ENCODE data around the gene LRP1B. TPM values are rescaled to one million over a fixed set of nuclear protein-coding genes. Genes with fewer than 3 reads are reported as not detected.

The LRP1B gene
- total RNA-seq, 1 donor from 2014 or later: 1.7 TPM

DNA sequence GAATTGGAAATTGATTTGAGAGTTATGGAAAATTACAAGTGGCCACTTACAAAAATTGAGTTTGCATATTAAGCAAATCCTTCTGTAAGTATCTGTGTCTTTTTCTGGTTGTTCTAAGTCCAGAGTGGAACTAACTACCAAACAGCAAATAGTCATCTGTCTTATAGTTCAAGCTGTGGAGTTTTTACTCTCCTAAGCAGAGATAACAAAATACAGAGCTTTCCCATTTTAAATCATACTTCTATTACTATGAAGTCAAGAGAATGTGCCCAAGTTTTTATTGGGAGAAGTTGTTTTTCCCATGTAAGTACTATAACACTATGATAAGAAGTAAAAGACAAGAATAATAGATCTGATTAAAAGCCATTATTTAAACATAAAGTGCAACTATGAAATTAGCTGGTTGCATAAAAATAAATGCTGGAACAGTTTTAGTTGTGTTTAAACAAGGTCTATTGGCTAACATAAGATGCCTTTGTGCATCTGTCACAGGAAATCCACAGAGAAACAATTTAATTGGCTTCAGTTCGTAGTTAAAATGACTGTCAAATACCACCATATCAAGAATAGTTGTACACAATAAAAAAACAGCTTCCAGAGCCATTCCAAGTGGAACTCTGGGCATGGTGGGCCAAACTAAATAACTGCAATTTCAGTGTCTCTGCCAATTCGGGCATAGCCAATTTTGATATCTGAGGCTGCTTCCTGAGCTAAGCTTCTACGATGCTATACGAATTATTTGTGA, 1883.2 kb downstream of the LRP1B start:
- TF ChIP-seq, protein P1, sequence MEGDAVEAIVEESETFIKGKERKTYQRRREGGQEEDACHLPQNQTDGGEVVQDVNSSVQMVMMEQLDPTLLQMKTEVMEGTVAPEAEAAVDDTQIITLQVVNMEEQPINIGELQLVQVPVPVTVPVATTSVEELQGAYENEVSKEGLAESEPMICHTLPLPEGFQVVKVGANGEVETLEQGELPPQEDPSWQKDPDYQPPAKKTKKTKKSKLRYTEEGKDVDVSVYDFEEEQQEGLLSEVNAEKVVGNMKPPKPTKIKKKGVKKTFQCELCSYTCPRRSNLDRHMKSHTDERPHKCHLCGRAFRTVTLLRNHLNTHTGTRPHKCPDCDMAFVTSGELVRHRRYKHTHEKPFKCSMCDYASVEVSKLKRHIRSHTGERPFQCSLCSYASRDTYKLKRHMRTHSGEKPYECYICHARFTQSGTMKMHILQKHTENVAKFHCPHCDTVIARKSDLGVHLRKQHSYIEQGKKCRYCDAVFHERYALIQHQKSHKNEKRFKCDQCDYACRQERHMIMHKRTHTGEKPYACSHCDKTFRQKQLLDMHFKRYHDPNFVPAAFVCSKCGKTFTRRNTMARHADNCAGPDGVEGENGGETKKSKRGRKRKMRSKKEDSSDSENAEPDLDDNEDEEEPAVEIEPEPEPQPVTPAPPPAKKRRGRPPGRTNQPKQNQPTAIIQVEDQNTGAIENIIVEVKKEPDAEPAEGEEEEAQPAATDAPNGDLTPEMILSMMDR (IDR thresholded peaks at IDR 0.05; ENCODE audit: unreplicated experiment): no peak
- no peaks in the 10 kb centered on the region for H3K9me3 Mint-ChIP-seq
- DNase-seq (ENCODE audit: low spot score in 2 of 2, unreplicated experiment in 2 of 2): no peak
- H3K27ac Mint-ChIP-seq: no peak overlapping the region
- H3K27me3 Mint-ChIP-seq (ENCODE audit: low read depth): no peaks in the 10 kb centered on the region
- H3K4me1 Mint-ChIP-seq: peaks cover 17% of the 10 kb centered on the region
- no peaks in the 10 kb centered on the region for H3K36me3 Mint-ChIP-seq
- no peak overlapping the region for H3K4me3 Mint-ChIP-seq

DNA sequence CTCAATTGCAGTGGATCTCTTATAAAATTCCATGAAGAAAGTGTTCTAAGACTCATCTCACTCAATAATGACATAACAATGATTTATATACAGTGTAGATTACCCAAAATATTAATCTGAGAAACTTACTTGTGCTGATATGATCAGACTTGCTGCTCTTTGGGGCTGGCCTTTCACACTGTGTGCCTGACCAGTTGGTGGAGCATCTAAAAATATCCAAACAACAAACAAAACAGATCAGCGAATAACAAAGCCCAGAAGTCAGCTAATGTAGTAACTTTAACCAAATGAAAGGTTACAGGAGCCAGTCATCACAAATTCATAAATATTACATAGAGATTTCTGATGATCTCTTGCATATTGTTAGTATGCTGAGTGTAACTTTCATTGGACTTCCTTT, 1883.9 kb downstream of the LRP1B start:
- DNase-seq (ENCODE audit: low spot score in 2 of 2, unreplicated experiment in 2 of 2): no peak
- no peaks in the 10 kb centered on the region for H3K27me3 Mint-ChIP-seq (ENCODE audit: low read depth)
- no peaks in the 10 kb centered on the region for H3K9me3 Mint-ChIP-seq
- H3K36me3 Mint-ChIP-seq: no peaks in the 10 kb centered on the region
- no peak overlapping the region for H3K27ac Mint-ChIP-seq
- no peak overlapping the region for H3K4me3 Mint-ChIP-seq
- peaks cover 17% of the 10 kb centered on the region for H3K4me1 Mint-ChIP-seq
- TF ChIP-seq, protein P1 (IDR thresholded peaks at IDR 0.05; ENCODE audit: unreplicated experiment): no peak

DNA sequence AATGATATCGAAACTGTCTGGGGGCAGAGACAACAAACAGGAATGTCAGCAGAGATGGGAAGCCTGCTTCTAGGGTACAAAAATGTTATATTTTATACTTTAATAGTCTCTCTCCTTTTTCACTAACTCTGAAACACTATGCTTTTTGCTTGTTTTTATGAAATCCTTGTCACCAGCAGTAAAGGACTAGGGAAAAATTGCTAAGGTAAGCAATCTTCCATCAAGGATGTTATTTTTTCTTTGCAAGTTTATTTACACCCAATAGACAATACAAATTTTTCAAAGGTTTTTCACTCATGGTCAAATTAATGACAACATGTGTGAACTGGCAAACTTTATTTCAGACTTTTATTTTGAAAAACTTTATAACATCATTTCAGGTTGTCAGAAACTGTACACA, 1884.8 kb downstream of the LRP1B start:
- H3K9me3 Mint-ChIP-seq: no peaks in the 10 kb centered on the region
- H3K27me3 Mint-ChIP-seq (ENCODE audit: low read depth): no peaks in the 10 kb centered on the region
- H3K4me1 Mint-ChIP-seq: peaks cover 17% of the 10 kb centered on the region
- TF ChIP-seq, protein P1 (IDR thresholded peaks at IDR 0.05; ENCODE audit: unreplicated experiment): no peak
- H3K27ac Mint-ChIP-seq: no peak overlapping the region
- H3K36me3 Mint-ChIP-seq: no peaks in the 10 kb centered on the region
- DNase-seq (ENCODE audit: low spot score in 2 of 2, unreplicated experiment in 2 of 2): no peak
- H3K4me3 Mint-ChIP-seq: no peak overlapping the region

DNA sequence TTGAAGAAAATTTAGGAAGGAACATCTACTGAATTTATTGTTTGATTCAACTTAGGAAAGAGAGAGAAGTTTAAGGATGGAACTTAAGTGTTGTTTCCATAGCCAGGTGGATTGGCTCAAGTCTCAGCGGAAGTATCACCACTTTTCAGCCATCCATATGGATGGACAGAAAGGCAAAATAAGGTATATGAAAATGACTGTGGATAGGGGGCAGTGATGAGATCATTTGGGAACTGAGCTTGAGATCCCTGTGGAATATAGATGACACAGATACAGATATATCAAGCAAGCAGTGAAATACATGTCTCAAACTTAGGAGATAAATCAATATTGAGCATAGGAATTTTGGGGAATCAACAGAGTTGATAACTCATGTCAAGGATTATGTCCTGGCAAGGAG, 1887.9 kb downstream of the LRP1B start:
- Mint-ChIP-seq H3K27me3 (ENCODE audit: low read depth) (no peaks in the 10 kb centered on the region), H3K27ac (no peak overlapping the region), H3K36me3 (no peaks in the 10 kb centered on the region), H3K9me3 (no peaks in the 10 kb centered on the region), H3K4me3 (no peak overlapping the region), H3K4me1 (peaks cover 10% of the 10 kb centered on the region)
- TF ChIP-seq, protein P1 (IDR thresholded peaks at IDR 0.05; ENCODE audit: unreplicated experiment): no peak
- no peak for DNase-seq (ENCODE audit: low spot score in 2 of 2, unreplicated experiment in 2 of 2)

DNA sequence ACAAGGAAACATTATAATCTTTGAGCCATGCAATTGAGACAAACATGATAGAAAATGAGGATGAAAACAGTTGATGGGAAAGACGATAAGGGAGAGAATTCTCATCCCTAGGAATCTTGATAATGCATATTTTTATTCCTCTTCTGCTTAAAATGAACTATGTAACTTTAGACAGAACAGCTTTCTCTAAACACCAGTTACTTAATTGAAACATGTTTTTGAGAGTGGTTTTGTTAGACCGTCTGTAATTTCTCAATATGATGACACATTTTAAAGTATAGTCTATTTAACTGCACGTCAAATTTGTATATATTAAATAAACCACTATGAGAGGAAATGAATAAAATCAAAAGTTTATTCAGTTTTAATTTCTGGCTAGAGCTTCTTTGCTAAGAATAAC, 1896.7 kb downstream of the LRP1B start:
- no peak for DNase-seq (ENCODE audit: low spot score in 2 of 2, unreplicated experiment in 2 of 2)
- TF ChIP-seq, protein P1 (IDR thresholded peaks at IDR 0.05; ENCODE audit: unreplicated experiment): no peak

More for the DNA sequence above, 1896.7 kb downstream of the LRP1B start:
- no peaks in the 10 kb centered on the region for H3K27me3 Mint-ChIP-seq (ENCODE audit: low read depth)
- H3K4me3 Mint-ChIP-seq: no peak overlapping the region
- H3K27ac Mint-ChIP-seq: no peak overlapping the region
- no peaks in the 10 kb centered on the region for H3K9me3 Mint-ChIP-seq
- no peaks in the 10 kb centered on the region for H3K36me3 Mint-ChIP-seq
- H3K4me1 Mint-ChIP-seq: no peaks in the 10 kb centered on the region
